Measurements from ENCODE around the gene CNTD1.

CNTD1 gene

DNA sequence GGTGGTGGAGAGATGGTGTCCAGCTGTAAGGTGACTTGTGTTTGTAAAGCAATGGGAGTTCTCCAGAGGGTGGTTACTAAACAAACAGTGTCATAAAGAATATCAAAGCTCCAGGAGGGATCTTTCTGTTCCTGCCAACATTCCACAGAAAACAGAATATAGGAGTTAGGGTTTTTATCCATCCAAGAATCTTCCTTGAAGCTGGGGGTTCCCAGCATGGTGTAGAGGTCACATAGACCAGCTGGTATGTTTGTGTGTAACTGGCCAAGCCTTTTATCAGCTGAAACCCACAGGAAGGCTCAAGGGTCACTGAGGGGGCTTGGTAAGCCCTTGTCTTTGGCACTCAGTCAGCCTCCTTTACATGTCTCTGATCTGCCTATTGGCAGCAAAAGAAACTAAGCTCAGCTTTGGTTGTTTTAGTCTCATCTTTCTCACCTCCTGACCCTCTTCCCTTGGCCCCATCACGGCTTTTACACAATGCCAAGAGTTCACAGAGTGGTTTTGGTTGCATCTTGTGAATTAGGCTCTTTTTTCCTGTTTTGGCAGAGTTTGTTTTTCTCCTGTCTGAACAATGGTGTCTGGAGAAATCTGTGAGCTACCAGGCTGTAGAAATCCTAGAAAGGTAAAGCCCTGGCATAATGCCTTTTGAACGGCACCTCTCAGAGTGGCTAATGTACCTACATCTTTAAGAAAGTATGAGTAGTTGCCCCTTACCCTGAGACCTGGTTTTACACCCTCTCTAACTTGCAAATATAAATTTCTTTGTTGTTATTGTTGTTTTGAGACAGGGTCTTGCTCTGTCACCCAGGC is 4.6 kb downstream of the CNTD1 start:
- DNase-seq (ENCODE audit: low read depth), result no peak

DNA sequence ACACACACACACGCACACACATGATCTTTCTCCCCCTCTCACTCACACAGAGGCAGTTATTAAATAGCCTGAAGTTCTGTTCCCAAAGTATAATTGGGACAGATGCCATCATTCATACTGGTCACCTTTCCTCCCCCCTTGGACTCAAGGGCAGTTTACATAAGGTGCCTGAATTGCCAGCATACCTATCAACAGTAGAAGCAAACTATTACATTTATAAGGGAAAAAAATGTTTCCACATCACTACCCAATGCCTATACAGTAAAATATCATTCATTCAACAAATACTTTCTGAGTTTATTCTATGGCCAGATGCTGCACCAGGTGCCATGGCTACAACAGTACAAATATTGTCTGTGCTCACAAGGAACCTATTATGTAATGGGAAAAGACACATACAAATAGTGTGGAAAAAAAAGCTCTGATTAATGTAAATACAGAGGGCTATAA is 6.3 kb downstream of the CNTD1 start:
- no peak for DNase-seq (ENCODE audit: low read depth)

DNA sequence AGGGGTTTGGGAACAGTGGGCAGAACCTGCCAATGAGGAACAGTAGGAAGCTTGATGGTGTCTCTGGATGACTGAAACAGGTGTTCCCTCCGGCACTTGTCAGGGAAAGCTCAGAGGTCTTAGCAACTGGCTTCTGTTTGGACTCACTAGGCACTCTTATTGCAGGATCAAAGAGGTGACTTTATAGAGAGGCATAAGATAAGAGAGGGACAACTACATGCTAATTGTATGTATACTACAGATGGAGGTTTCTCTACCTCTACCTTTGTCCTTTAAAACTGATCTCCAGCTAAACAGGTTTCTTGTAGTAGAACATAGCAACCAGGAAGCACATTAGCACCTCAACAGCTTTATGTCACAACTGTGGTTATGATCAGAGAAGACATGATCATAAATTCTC is 7.6 kb downstream of the CNTD1 start:
- no peak for DNase-seq (ENCODE audit: low read depth)

DNA sequence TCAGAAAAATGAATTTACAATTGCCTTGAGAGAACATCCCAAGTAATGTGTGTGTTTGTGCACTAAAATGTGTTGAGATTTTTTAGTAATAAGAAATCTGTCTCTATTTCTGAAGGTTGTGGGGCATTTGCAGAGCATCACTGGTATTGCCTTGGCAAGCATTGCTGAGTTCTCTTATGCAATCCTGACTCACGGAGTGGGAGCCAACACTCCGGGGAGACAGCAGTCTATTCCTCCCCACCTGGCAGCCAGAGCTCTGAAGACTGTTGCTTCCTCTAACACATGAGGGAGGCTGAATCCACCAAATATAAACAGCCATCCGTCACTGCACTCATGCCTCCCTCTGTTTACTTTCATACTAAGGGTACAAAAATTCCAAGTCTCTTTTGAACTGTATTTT is 10.6 kb downstream of the CNTD1 start:
- no peak for DNase-seq (ENCODE audit: low read depth)

DNA sequence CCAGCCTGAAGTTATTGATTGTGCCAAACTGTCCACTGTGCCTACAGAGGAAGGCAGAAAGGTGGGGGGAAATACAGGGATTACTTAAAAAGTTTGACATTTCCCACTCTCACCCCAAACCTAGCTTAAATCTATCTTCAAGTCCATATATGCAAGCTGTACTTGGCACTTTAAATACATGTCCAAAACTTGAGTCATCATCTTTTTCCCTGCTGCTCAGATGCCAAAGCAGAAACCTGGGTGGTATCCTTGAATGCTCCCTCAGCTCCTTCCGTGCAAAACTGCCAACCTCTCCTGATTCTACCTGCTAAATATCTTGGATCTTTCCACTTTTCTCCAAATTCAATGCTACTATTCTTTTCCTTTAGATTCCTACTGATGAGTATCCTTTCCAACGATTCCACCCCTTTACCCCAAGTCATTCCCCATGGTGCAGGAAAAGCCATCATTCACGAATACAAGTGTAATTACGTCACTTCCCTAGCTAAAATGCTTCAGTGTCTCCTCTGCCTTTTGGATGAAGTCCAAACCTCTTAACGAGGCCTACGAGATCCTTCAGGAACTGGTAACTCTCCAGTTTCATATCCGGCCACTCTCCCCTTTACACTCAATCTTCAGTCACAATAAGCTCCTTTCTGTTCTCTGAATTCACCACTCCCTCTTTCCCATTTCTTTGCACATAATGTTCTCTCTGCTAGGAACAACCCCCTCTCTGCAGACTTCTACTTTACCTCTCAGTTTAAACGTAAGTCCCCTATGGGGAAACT is 16.2 kb downstream of the CNTD1 start:
- no peak for DNase-seq (ENCODE audit: low read depth)

DNA sequence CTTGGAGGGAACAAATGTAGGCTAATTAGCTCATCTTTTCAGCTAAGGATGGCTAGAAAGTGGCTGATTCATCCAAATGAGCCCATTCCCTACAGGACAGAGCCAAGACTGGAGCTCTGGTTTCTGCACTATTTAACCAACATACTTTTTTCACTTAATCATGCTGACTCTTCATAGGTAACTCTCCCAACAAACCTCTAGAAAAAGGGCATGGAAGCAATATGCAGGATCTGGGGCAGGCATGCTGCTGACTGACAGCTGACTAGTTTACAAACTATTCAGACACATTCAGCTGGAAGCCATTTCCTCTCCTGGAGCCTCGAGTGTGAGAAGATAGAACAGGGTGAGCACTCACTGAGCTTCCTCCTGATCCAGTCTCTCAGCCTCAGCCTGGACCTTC is 19.2 kb downstream of the CNTD1 start:
- DNase-seq (ENCODE audit: low read depth), result no peak

DNA sequence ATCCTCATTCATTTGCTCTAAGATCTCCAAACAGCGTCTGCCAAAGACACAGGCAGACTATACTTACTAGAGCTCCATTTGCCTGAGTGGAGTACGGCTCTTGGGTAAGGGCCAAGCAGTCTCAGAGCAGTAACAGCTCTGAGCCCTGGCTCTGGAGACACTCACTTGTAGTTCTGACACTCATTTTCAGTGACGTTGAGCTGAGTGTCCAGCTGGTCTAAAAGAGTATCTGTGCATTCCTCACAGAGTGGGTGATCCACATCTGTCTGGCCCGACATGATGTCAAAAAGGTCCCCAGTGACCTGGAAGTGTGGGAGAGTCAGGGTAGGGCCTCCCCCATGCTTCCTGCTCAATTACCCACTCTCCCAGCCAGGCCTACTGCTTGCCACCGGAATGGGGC is 19.7 kb downstream of the CNTD1 start:
- DNase-seq (ENCODE audit: low read depth), result no peak

DNA sequence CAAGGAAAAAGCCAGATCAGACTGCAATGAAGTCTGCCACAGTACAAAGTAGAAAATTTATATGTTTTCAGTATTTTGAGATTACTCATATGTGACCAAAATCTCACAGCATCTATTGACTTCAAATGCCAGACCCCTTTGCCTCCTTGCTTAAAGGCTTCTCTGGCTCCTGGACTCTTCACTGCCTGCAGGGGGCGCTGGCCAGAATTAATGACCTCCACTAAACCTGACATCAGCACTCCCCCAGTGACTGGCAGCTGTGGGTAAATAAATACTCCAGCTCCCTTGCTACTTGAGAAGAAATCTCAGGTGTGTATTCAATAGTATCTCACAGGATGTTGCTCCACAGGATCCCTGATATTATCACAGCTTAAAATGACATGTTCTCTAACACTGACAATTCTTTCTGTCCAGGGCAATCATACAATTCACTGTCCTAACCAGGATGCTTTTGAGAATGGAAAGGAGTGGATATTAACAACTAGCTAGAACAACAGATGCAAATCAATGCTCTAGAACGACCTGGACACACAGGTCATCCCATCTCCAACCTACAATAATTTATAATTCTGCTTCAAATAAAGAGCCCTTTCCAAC is 21.4 kb downstream of the CNTD1 start:
- DNase-seq (ENCODE audit: low read depth), result peak; percentile 59

DNA sequence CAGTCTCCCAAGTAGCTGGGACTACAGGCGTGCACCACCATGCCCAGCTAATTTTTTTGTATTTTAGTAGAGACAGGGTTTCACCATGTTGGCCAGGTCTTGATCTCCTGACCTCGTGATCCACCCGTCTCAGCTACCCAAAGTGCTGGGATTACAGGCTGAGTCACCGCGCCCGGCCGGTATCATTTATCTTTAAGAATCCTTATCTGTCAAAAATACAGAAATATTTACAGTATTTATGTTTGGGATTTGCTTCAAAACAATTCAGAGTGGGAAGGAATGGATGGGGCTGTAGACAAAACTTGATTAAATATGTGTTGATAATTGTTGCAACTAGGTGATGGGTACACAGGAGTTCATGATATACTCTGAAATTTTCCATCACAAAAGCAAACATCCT is 22.5 kb downstream of the CNTD1 start:
- DNase-seq (ENCODE audit: low read depth), result no peak

DNA sequence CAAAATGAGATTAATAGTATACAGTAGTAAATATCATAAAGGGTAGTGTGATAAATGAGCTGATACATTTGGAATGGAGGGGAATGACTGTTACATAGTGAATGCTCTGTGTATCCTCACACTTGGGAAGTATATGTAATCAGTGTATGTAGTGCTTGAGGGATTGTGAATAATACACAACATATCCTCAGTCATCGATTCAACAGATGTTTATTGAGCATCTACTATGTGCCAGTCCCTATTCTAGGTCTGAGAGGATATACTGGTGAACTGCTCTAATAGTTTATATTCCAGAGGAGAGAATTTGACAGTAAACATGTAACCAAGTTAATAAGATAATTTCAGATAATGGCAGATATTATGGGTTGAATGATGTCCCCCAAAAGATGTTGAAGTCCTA is 28.8 kb downstream of the CNTD1 start:
- no peak for DNase-seq (ENCODE audit: low read depth)

DNA sequence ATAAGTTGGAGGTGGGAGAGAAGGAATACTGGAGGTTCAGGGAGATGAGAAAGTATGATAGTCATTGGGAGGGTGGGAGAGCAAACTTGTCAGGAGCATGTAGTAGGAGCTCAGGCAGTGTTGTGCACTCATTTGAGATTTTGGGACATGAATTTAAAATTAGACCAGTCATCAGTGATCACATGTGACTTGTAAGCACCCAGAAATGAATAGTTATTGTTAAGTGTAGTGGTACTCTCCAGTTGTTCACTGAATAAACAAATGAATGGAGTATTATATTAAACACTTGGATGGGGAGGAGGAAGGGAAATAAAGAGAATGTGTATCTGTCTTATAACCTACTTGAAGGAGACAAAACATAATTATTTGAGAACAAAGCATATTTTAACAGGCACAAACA is 32.3 kb downstream of the CNTD1 start:
- no peak for DNase-seq (ENCODE audit: low read depth)

DNA sequence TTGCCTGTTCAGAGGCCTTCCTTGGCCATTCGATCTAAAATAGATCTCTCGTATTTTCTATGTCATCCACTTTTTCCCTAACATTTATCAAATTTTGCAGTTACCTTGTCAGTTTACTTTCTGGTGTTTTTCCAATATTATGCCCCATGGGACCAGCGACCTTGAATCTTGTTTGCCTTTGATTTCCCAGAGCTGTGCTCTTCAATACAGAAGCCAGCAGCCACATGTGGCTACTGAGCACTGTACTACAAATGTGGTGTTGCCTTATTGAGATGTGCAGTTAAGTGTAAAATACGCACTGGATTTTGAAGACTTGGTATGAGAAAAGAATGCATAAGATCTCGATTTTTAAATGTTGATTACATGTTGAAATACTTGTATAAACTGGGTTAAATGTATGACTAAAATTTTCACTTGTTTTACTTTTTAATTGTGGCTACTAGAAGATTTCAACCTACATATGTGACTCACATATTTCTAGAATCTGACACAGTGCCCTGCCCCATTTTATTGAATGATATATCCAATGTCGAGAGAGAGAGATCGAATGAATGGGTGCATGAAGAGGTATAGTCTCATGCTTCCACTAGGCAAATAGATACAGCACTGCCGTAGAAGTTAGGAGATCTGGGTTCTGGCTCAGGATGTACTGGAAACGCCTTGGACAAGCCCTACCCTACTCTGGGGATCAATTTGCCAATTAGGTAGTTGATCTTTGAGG is 33.7 kb downstream of the CNTD1 start:
- DNase-seq (ENCODE audit: low read depth), result no peak

DNA sequence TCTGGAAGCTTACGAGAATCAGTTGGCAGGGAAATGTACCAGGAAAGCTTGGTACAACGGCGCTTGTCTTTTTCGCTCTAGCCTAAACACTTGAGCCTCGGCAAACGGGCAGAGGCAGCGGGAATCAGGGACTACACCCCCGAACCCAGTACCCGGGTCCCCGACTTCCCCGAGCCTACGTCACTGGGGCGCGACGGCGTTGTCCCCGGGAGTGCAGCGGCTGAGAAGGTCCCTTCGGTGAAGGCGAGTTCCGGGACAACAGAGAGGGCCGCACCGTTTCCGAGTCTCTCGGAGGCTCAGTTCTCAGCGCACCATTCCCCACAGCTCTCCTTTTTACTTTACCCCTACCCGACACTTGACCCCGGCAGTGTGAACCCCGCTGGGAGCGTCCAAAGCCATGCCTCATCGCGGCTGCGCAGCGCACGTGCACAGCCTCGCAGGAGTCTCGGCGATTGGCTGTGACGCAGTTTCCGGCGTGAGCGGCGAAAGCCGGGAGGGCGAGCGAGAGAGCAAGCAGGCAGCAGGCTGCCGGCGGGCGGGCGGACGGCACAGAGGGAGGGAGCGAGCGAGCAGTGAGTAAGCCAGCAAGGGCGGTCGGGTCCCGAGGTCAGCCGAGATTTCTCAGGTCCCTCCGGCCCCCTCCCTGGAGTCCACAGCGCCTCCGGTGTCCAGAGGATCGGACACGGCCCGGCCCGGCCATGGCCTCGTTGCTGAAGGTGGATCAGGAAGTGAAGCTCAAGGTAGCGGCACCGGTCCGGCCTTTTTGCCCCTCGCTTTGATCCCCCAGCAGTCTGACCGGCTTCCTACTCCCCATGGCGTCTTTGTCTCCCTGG is 34.5 kb downstream of the CNTD1 start, which contains the start of gene PSME3:
PSME3 (plus strand) TSS at position 464 of the 833 bp plus-strand sequence; CDS start at position 699, 235 bp downstream.
- DNase-seq (ENCODE audit: low read depth), result peak; percentile 81

DNA sequence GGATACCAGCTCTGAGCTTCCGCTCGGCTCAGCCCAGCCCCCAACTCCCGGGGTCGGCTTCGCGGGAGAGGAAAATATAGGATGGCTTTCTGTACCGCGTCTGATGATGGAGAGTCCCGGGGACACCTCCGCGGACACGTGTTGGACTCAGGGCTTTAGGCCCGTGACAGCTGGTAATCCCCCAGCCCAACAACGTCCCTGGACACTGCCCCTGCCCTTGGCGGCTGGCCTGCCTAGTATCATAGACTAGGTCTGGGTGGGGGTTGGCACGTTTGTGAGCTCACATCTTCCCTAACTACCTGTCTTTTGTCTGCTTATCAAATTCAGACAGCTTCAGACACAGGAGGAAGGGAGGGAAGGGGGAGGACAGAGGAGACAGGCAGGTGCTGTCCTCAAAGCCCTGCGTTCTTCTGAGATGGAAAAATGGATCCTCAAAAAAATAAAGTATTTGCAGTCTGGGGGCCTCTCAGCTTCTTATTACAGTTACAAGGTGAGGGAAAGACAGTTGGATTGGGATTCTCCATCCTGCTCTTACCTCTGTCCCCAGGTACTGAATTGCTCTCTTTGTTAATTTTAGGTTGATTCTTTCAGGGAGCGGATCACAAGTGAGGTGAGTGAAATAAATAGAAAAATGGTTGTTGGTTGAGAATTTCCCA is 35.2 kb downstream of the CNTD1 start:
- no peak for DNase-seq (ENCODE audit: low read depth)

DNA sequence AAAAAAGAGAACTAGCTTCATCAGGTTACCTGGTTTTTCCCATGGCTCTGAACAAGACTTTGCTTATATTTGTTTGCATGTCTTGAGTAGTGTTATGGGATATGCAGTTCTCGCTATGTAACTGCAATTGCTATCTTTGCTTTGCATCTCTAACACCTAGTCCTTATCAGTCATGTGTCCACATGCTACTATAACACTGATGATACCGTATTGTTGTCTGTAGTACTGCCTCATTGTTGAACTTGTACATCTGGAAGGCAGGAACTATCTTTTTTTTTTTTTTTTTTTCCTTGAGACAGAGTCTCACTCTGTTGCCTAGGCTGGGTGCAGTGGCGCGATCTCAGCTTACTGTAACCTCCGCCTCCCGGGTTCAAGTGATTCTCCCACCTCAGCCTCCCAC is 37.1 kb downstream of the CNTD1 start:
- DNase-seq (ENCODE audit: low read depth), result no peak

DNA sequence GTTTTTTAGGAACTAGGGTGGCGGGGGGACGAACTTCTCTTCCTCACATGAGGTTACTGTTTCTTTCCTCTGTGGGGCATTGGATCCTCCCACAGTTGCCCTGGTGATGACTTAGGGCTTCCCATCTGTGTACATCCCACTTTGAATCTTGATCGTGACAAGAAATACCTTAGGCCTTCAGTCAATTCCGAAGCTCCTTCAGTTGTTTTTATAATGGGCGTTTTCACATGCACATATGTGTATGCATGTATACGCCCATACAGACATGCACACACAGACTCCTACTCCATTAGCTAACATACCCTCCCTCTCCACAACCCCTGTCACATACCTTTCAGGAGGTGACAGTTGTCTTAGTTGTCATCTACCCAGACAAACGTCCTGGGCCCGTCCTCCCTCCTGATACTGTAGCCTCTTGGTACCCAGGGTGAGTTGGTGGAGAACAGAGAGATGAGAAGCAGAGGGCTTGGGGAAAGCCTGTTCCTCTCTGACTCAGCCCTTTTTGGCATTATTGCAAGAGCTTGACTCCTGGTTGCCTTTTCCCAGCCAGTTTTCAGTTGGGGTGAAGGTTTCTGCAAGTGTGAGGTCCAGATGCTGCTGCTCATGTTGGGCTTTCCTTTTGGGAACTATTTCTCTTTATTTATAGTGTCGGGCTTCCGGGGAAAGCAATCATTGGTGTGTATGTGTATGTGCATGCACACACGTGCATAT is 43.5 kb downstream of the CNTD1 start:
- DNase-seq (ENCODE audit: low read depth), result no peak

DNA sequence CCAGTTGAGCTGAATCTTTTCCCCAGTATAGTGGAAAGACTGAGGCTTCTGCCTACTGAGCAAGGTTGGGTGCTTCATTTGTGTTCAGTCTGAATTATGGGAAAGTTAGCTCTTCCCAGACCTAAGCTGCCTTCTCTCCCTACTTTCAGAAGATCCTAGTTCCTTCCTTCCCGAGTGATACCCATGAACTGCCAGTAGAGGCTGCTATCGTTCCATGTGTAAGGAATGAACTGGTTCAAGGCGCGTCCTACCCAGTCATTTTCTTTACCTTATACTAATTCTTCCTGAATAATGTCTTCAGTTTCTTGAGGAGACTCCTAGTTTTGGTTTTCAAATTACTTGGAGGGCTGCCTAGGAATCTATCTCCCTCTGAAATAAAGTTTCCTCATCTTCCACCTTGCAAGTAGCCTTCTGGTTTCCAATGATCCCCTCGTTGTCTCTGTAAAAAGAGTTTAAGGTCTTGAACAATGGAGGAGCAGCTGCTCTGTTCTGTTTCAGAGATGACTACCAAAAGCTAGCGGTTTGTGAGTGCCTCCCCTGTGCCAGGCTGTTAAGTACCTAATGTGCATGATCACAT is 44.8 kb downstream of the CNTD1 start:
- no peak for DNase-seq (ENCODE audit: low read depth)

DNA sequence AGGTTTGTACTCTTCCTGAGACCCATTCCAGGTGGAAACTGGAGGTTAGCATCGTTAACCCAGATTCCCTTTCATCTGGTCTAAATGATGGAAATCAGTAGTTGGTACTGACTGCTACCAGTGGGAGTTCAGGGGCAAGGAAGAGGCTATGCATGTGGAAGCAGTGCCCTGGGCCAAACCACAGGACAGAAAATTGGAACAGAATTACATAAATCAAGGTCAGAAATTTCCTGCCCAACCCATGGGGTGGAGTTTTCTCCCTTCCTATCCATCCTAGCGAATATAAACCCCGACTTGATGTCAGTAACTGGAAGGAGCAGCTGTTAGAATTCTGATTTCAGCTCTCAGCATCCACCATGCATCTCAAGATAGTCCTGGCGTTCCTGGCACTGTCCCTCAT is 45.6 kb downstream of the CNTD1 start, which contains the start of gene AOC2:
AOC2 (plus strand) TSS at position 310 of the 400 bp plus-strand sequence; CDS start at position 357, 47 bp downstream.
- no peak for DNase-seq (ENCODE audit: low read depth)

DNA sequence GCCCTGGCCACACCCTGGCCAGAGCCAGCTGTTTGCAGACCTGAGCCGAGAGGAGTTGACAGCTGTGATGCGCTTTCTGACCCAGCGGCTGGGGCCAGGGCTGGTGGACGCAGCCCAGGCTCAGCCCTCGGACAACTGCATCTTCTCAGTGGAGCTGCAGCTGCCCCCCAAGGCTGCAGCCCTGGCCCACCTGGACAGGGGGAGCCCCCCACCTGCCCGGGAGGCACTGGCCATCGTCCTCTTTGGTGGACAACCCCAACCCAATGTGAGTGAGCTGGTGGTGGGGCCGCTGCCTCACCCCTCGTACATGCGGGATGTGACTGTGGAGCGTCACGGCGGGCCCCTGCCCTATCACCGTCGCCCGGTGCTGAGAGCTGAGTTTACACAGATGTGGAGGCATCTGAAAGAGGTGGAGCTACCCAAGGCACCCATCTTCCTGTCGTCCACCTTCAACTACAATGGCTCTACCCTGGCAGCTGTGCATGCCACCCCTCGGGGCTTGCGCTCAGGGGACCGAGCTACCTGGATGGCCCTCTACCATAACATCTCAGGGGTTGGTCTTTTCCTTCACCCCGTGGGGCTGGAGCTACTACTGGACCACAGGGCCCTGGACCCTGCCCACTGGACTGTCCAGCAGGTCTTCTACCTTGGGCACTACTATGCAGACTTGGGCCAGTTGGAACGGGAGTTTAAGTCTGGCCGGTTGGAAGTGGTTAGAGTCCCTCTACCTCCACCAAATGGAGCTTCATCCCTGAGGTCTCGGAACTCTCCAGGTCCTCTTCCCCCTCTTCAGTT is 46.3 kb downstream of the CNTD1 start:
- DNase-seq (ENCODE audit: low read depth), result no peak
